CD4-positive, alpha-beta T cell treated with Interleukin-6 at 100 ng/mL for 8 hours (primary cell): Measurements from ENCODE around the gene ADPGK.
A peak's percentile ranks its signal among the peaks of the same experiment; 100 is the strongest.
"Not testable (repeated sequence)": the region's sequence is repeated elsewhere in the genome, so short reads cannot be mapped to it uniquely, and the experiment has no call there.

Source experiments
- DNase-seq: peaks from one replicate; pipeline ENCODE4 v3.0.0-alpha.2; 2020; ENCODE audit warnings: mixed read lengths, low spot score

Gene ADPGK

DNA sequence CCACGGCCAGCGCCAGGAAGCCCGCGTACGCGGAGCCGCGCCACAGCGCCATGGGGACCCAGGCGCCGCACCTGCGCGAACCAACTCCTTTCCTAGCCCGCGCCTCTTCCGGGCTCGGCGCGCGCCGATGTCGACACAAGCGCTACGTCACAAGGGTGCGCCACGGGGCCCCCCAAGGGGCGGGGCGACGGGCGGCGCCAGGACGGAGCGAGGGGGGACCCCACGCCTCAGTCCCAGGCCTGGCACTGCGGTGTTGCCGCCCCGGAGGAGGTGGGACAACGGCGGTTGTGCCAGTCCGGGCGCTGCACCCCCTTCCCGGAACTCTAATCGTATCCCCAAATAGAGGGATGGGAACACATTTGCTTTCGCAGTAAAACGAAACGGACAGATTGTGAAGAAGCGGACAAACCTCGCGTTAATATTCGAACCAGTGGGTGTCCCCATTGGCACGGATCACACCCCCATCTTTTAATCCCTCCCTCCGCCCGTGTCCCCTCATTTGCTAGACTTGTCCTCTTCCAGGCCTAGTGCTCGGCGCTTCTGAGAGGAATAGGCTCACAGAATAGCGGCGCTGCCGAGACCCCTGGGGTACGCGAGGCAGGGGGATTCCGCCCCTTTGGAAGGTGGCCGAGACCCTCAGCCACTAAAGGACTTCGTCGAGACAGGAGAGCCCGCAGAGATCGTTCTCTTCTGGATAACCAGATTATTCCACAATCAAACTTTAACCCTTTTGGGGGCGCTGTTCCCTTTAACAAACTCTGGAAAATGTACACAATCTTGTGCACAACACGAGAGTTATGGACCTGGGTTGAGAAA is at the start of gene ADPGK:
TSS of gene ADPGK (minus strand) at position 119 of the 816 bp plus-strand sequence. CDS start at position 52, 67 bp downstream.
- peak; percentile 91 for DNase-seq

GRCh38 chr15:72827226-72827625 is 43.7 kb upstream of the ADPGK start:
- no peak for DNase-seq

DNA sequence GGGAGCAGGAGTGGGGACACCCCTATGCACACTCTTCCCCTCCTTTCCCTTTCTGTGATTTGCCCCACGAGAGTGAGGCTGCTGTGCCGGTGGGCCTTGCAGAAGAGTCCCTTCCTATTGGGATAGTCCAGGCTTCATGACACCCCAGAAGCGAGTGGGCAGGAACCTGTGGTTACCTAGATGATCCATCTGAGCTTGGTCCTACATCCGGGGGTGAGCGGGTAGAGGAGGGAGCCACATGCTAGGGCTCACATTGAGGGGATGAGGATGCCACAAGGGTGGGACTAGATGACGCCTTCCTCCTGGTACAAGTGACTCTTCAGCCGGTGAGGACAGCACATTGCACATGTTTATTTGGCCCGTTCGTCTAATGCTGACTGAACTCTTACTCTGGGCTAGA is 43.1 kb upstream of the ADPGK start:
- DNase-seq, result no peak

DNA sequence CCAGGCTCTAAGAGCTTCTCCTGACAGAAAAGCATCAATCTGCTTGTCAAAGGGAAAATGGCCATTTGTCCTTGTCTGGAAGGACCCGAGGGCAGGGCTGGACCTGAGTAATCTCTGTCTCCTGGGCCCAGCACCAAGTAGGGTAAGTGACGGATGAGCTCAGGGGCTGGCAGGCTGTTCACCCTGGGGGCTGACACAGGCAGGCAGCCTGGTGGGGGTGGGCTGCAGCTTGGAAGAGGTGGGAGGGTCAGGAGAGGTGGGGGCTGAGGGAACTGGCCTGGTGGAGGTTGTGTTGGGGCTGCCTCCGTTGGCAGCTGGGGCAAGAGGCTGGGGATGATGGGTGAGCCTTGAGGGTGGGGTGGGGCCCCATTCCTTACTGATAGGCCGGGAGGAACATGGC is 42.3 kb upstream of the ADPGK start:
- no peak for DNase-seq

- no peak for DNase-seq
These were observed 41.2 kb upstream of the ADPGK start for GRCh38 chr15:72824781-72825180.

DNA sequence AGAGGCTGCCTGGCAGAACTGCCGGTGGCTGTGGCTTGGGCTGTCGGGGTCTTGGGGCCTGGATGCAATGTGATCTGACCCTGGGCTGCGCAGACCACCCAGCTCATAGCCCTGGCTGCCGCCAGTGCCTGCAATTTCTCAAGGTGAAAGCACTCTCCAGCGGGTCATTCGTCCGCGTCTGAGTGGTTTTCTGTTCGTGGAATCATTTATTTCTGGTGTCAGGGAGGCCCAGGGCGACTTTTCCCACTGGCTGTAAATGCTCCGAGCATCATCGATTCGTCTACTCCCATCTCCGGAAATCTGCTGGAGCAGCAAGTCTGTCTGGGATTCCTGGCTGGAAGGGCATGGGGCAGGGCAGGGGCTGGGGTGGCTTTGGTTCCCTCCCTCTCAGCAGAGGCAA is 40.6 kb upstream of the ADPGK start:
- DNase-seq, result no peak

DNA sequence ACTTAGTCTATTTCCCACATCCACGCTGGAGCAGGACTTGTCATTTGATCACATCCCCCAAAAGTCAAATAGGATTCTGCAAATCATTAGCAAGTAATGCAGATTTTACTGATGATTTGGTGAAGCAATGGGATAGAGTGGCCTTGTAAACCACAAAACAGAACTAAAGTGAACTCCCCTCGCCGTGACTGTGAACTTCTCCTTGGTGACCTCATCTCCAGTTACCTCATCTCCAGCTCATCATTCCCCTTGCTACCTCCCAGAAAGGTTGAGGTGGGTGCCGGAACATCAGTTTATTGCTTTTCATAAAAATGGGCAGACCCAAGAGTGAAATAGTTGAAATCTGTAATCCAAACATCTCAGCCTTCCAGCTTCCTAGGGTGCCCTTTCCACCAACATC is 36.7 kb upstream of the ADPGK start:
- no peak for DNase-seq

GRCh38 chr15:72818632-72819031 is 35.1 kb upstream of the ADPGK start:
- no peak for DNase-seq

GRCh38 chr15:72813345-72814004 is 29.9 kb upstream of the ADPGK start:
- DNase-seq, result no peak

DNA sequence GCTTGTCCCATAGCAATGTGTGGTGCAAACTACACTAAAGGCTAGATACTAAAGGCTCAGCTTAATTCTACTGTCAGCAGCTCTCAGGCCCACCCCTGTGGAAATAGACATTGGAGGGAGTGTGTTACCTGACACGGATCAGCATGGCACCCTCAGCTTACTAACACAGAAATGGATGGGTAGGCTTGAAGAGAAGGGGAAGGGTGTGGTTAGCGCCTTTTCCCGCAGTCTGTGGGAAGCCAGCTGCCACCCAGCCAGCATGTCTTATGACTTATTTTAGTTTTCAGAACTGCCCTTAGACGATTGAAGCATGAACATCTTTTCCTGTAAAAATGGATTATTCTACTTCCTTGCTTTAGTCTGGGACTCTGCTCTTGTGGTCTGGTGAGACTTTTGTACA is 25.8 kb upstream of the ADPGK start:
- no peak for DNase-seq

DNA sequence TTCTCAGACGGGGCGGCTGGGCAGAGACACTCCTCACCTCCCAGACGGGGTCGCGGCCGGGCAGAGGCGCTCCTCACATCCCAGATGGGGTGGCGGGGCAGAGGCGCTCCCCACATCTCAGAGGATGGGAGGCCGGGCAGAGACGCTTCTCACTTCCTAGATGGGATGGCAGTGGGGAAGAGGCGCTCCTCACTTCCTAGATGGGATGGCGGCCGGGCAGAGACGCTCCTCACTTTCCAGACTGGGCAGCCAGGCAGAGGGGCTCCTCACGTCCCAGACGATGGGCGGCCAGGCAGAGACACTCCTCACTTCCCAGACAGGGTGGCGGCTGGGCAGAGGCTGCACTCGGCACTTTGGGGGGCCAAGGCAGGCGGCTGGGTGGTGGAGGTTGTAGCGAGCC is 23.8 kb upstream of the ADPGK start:
- not testable (repeated sequence) for DNase-seq

DNA sequence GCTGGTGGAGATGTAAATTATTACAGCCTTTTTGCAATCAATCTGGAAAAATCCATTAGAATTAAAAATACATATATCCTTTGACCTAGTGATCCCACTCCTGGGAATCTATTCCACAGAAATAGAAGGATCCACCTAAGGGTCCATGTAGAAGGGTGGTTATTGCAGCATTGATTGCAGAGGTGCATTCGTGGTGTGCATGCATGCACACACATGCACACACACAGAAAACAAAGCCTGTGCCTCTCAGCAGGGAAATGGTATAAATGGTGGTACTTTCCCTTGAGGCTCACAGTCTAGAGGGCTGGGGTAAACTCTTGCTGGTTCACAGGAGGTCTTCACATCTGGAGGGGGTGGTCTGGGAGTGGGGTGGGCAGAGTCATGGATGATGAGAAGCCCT is 19.4 kb upstream of the ADPGK start:
- no peak for DNase-seq

- no peak for DNase-seq
These were observed 18.2 kb upstream of the ADPGK start for GRCh38 chr15:72801590-72802325.

- no peak for DNase-seq
These were observed 17.4 kb upstream of the ADPGK start for GRCh38 chr15:72800833-72801481.

- no peak for DNase-seq
These were observed 14.3 kb upstream of the ADPGK start for GRCh38 chr15:72797834-72798233.

DNA sequence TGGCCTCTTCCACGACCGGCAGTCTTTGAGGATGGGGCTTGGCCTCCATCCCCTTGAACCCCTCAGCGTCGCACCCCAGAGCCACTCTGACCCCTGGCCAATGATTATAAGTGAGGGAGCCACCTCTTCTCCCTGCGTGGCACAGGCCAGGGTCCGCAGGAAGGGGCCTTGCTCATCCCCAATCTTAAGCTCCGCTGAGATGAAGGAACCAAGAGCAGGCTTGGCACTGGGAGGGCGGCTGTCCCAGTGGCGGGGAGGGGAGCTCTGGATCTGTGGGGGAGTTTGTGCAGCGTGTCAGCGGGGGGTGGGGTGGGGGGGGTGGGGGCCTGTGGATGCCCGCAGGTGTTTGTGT is 13.8 kb upstream of the ADPGK start:
- DNase-seq, result no peak

- DNase-seq, result peak; percentile 12
These were observed 13.2 kb upstream of the ADPGK start for GRCh38 chr15:72796515-72797337.

DNA sequence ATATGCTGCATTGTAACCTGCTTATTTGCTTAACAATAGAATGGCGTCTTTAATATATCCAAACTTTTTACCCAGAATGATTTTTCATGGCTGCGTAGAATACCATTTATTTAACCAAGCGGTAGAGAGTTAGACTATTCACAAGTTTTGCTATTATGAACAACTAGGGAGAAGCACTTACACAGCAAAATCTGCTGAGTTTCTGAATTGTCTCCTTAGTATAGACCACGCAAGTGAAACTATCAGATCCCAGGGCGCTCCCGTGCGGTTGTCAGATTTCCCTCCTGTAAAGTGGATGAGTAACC is 12.6 kb upstream of the ADPGK start:
- DNase-seq, result no peak

- DNase-seq, result no peak
These were observed 10.5 kb upstream of the ADPGK start for GRCh38 chr15:72793766-72794660.

DNA sequence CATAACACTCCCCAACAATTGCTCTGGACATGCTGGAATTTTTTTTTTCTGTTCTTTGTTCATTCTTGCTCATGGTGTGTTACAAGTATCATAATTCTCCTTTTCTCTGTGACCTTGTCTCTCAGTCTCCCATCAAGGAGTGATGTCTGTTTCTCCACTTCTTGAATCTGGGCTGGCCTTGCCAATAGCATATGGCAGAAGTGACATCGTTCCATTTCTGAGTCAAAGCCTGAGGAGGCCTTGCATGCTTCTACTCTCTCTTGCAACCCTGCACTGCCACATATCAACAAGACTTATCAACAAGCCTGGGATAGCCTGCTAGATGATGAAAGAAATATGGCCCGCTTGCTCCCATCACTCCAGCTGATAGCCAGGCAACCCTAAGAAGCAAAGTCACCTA is 8.9 kb upstream of the ADPGK start:
- no peak for DNase-seq
